ENCODE measurements around the gene NBPF20.
"Not testable (repeated sequence)": the region's sequence is repeated elsewhere in the genome, so short reads cannot be mapped to it uniquely, and the experiment has no call there.

The NBPF20 gene

GRCh38 chr1:145452506-145452905 lies 27.1 kb upstream of the NBPF20 start:
- not testable (repeated sequence) for DNase-seq (ENCODE audit: low read depth, low spot score)

GRCh38 chr1:145451914-145452313 lies 26.5 kb upstream of the NBPF20 start:
- POLR2A ChIA-PET; DNase-seq (ENCODE audit: low read depth, low spot score); CTCF ChIA-PET; H3K4me3 ChIP-seq (ENCODE audit: low read depth, low read length): not testable (repeated sequence)

More at GRCh38 chr1:145452506-145452905, 27.1 kb upstream of the NBPF20 start:
- H3K4me3 ChIP-seq (ENCODE audit: low read depth, low read length); POLR2A ChIA-PET; CTCF ChIA-PET: not testable (repeated sequence)

DNA sequence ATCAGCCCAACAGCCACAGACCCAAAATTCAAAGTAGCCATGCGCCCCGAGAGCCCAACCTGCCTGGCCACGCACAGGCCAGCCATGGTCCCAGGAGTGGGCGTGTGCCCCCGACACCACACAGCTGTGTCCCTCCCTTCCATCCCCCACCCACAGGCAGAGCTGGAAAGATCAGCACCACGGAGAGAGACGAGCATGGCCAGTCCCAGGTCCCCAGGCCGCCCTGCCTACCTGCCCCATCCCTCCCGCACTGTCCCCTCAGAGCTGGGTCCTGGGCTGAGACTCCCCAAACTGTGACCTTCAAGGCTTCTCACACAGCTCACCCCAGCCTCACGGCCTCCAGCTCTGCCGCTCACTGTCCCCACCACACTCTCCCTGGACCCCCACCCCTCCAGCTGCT lies 19.8 kb upstream of the NBPF20 start:
- CTCF ChIA-PET; H3K4me3 ChIP-seq (ENCODE audit: low read depth, low read length); POLR2A ChIA-PET; DNase-seq (ENCODE audit: low read depth, low spot score): not testable (repeated sequence)

DNA sequence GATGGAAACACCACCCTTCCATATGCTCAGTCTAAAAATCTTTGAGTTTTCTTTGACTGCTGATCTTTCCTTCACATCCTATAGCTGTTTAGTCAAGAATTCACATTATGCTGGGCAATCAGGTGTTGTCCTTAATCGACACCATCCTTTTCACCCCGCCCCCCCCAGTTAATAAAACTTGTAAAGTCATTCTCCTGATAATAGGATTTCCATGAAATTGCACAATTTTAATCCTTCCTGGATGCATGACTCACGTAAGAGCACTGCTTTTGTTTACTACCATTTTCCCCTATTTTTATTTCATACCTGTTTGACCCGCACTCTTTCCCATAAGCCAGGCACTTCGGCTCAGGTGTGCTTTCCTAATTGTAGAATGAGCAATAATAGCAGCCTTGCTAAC lies 16.9 kb upstream of the NBPF20 start:
- CTCF ChIA-PET; DNase-seq (ENCODE audit: low read depth, low spot score); POLR2A ChIA-PET; H3K4me3 ChIP-seq (ENCODE audit: low read depth, low read length): not testable (repeated sequence)

DNA sequence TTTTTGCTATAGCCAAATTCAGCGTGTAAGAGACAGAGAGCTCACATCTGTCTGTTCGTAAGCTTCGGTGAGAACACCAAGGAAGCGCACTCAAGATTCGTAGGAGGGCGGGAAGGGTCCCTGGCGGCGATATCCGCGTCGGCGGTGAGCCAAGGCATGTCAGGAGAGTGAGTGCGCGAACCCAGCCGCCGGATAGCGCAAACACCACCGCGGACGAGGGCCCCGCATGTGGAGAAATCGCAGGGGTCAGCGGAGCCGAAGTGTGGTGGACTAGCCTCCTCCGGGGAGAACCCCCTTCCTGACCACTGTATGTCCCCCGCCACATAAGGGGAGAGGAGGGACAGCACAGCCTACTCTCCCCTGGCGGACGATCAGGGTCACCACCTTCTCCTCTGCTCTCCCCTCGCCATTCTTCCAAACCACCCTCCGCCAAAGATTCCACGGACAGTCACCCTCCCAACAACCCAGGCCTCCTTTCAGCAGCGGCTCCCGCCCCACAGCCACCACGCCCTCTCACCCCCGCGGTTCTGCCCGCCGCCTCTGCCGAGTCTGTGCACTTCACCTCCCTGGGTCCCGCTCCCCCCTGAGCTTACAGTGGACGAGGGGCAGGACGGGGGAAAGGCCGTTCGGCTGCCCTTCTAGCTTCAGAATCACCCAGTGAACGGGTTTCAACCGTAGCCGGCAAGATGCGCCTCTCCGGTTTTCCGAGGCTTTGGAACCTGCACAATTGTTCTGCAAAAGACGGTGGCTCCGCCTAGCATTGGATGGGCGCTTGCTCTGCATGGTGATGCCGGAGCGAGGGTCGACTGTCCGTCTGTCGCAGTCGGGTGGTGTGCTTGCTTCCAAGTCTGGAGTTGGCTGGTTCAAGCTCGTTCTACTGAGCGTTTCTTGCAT lies 6.2 kb upstream of the NBPF20 start:
- CTCF ChIA-PET; H3K4me3 ChIP-seq (ENCODE audit: low read depth, low read length); POLR2A ChIA-PET; DNase-seq (ENCODE audit: low read depth, low spot score): not testable (repeated sequence)

GRCh38 chr1:145430830-145431229 lies 5.4 kb upstream of the NBPF20 start:
- DNase-seq (ENCODE audit: low read depth, low spot score); CTCF ChIA-PET; H3K4me3 ChIP-seq (ENCODE audit: low read depth, low read length); POLR2A ChIA-PET: not testable (repeated sequence)

DNA sequence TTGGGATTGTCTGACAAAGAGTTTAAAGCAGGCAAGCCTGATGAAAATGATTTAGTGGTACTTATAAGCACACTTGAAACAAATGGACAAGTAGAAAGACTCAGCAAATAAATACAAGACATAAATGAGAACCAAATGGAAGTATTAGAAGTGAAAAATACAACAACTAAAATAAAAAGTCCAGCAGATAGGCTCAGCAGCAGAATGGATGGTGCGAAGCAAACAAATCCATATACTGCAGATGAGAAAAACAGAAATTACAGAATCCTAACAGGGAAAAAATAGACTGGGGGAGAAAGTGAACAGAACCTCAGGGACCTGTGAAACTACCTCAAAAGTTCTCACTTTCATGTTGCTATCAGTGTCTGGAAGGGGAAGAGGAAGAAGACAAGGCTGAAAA lies 3.9 kb upstream of the NBPF20 start:
- H3K4me3 ChIP-seq (ENCODE audit: low read depth, low read length); DNase-seq (ENCODE audit: low read depth, low spot score); POLR2A ChIA-PET; CTCF ChIA-PET: not testable (repeated sequence)

GRCh38 chr1:145424612-145425435 lies 579 bp downstream of the NBPF20 start:
- peak overlapping the region; percentile 64 for H3K4me3 ChIP-seq (ENCODE audit: low read depth, low read length)
- POLR2A ChIA-PET; CTCF ChIA-PET; DNase-seq (ENCODE audit: low read depth, low spot score): not testable (repeated sequence)

DNA sequence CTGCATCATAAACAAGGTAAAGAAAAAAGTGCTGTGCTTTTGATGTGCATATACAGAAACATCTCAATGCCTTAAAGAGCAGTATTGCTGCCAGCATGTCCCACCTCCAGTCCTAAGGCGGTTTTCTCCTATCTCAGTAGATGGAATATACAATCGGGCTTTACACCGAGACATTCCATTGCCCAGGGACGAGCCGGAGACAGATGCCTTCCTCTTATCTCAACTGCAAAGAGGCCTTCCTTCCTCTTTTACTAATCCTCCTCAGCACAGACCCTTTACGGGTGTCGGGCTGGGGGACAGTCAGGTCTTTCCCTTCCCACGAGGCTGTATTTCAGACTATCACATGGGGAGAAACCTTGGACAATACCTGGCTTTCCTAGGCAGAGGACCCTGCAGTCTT lies 10.3 kb downstream of the NBPF20 start:
- DNase-seq (ENCODE audit: low read depth, low spot score); H3K4me3 ChIP-seq (ENCODE audit: low read depth, low read length); CTCF ChIA-PET; POLR2A ChIA-PET: not testable (repeated sequence)

DNA sequence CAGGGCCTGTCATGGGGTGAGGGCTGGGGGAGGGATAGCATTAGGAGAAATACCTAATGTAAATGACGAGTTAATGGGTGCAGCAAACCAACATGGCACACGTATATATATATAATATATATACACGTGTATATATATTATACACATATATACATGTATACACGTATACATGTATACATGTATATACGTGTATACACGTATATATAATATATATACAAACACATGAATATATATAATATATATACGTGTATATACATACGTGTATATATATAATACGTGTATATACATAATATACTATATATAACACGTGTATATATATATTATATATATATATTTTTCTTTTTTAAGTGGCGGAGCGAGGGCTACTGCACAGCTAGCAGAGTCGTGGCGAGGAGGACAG lies 18.1 kb downstream of the NBPF20 start:
- H3K4me3 ChIP-seq (ENCODE audit: low read depth, low read length); POLR2A ChIA-PET; DNase-seq (ENCODE audit: low read depth, low spot score); CTCF ChIA-PET: not testable (repeated sequence)

- DNase-seq (ENCODE audit: low read depth, low spot score); CTCF ChIA-PET; POLR2A ChIA-PET; H3K4me3 ChIP-seq (ENCODE audit: low read depth, low read length): not testable (repeated sequence)
Measured at GRCh38 chr1:145404949-145405348, 20.5 kb downstream of the NBPF20 start.

- CTCF ChIA-PET; DNase-seq (ENCODE audit: low read depth, low spot score); H3K4me3 ChIP-seq (ENCODE audit: low read depth, low read length); POLR2A ChIA-PET: not testable (repeated sequence)
Measured at GRCh38 chr1:145400701-145401100, 24.7 kb downstream of the NBPF20 start.
